EH (cell line): Measurements from ENCODE around the gene PKP1.

Experiments used
- DNase-seq: peaks from one replicate; pipeline ENCODE4 v3.0.0-alpha.2; 2015; ENCODE audit warnings: low read depth

PKP1 gene

GRCh38 chr1:201260648-201261311 lies 22.5 kb upstream of the PKP1 start:
- DNase-seq: no peak

GRCh38 chr1:201261771-201262547 lies 21.3 kb upstream of the PKP1 start:
- peak; percentile 72 for DNase-seq

DNA sequence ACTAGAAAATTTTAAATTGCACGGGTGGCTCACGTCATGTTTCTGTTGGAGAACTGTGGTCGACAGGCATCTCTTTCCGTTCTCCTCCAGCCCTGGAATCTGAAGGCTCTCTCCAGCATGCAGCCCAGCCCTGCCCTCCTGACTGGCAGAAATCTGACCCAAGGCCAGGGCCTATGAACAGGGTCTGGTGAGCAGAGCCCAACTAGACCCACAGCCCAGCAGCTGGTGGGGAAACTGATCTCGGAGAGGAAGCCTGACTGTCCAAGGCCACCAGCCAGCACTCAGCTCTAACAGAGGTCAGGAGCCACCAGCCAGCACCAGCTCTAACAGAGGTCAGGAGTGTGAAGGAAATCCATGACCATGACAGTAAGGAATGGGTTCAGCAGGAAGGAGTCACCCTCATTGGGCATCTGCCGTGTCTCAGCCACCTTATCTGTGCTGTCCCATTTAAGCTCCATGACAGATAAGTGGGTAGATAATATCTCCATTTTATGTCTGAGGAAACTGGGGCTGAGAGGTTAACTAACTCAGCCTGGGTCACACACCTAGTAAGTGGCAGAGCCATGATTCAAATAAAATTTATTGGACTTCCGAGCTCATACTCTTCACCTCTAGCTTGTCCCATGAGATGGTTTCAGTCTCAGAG lies 20.2 kb upstream of the PKP1 start:
- no peak for DNase-seq

DNA sequence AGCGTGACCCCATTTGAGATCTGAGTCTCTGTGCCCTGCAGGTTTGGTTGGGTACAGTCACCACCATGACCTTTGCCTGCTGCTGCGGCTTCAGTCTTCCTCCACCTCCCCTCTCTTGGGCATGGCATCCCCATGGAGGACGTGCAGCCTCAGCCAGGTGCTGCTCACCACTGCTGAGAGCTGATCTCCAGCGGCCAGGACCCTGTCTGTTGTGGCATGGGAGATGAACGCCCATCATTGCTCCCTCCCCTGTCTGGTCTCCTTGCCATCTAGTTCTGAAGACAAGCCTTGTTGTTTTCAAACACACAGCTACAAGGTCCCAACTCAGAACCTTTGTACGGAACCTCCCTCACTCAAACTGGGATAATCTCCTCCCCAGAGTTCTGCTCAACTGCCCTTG lies 19.2 kb upstream of the PKP1 start:
- DNase-seq: no peak

- DNase-seq: no peak
Measured at GRCh38 chr1:201264554-201264953, 18.8 kb upstream of the PKP1 start.

- peak; percentile 32 for DNase-seq
Measured at GRCh38 chr1:201265756-201266155, 17.6 kb upstream of the PKP1 start.

DNA sequence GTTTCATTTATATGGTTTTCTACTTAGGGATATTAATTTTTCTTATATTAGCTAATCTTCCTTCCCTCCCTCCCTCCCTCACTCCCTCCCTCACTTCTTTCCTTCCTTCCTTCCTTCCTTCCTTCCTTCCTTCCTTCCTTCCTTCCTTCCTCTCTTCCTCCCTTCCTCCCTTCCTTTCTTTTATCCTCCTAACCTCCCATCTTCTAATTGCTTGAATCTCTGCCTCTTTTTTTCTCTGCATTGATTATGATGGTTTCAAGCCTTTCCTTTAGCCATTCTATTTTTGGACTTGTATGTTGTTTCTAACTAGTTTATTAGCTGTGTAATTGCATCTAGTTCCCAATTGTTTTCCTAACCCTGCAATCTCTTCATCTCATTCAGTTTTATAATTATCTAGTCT lies 17.0 kb upstream of the PKP1 start:
- no peak for DNase-seq

GRCh38 chr1:201266774-201267173 lies 16.5 kb upstream of the PKP1 start:
- peak; percentile 91 for DNase-seq

- peak; percentile 91 for DNase-seq
Measured at GRCh38 chr1:201267481-201268229, 15.7 kb upstream of the PKP1 start.

- peak; percentile 93 for DNase-seq
Measured at GRCh38 chr1:201268604-201269151, 14.6 kb upstream of the PKP1 start.

DNA sequence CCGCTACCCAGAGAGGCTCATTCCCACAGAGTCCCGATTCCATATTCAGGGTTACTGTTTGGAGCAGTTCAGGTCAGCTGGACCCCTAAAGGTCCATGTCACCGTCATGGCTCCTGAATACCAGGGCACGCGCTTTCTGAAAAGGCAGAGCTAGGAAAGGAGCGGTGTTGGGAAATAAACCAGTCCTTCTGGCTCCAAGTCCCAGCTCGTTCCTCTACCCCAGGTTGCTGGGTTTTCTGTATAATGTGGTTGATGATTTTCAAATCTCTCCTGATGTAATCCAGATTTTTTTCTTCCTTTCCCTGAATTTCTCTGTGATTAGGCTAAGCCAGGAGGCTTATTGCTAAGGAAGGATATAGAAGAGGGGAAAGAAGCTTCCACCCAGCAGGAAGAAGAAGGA lies 14.0 kb upstream of the PKP1 start:
- no peak for DNase-seq

- DNase-seq: no peak
Measured at GRCh38 chr1:201269900-201270410, 13.4 kb upstream of the PKP1 start.

DNA sequence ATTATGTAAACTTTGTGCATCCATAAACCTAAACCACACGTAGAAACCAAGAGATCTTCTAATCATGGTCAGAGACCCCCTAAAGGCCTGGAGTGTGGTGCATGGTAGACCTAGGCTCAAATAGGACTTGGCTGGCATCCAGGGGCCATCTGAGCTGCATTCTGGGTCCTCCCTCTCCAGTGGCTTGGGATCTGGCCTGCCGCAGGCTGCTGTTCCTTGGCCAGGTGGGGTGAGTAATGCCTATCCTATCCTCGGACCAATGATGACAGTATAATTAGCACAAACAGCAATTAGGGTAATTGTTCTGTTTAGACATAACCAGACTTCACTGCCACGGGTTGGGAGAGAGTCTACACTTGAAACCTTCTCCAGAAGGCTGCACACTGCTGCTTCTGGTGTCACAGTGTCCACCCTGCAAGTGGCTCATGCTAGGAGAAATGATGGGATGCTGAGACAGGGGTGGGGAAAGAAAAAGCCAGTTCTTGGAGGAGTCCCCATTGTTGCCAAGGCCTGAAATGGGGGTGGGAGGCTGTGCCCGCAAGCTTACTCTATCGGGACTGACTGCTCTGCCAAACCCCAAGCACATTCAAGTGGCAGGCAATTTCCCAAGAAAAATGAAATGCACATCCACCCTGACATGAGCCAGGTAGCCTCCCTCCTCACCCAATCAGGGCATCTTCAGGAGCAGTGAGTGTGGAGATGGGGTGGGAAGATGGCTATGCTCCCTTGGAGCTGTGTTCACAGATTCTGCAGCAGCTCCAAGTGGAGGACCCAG lies 12.5 kb upstream of the PKP1 start:
- no peak for DNase-seq

DNA sequence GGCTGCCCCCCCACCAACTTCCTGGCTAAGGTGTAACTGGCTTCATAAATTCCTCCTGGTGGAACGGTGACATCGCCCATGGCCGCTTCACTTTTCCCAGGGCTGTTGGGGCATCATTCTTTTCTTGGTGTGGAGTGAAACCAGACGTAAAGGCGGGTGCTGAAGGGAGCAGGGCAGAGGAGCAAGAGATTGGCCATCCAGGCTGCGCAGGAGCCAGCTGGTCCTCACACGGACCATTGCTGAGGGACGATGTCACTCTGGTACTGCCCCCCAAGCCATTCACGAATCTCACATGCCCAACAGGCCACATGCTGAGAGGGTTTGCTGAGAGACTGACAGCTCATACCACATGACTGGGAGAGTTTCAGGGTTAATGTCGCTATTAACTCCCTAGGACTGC lies 10.5 kb upstream of the PKP1 start:
- peak; percentile 23 for DNase-seq

GRCh38 chr1:201274616-201275252 lies 8.6 kb upstream of the PKP1 start:
- DNase-seq: no peak

- DNase-seq: peak; percentile 72
Measured at GRCh38 chr1:201275253-201275666, 8.0 kb upstream of the PKP1 start.

DNA sequence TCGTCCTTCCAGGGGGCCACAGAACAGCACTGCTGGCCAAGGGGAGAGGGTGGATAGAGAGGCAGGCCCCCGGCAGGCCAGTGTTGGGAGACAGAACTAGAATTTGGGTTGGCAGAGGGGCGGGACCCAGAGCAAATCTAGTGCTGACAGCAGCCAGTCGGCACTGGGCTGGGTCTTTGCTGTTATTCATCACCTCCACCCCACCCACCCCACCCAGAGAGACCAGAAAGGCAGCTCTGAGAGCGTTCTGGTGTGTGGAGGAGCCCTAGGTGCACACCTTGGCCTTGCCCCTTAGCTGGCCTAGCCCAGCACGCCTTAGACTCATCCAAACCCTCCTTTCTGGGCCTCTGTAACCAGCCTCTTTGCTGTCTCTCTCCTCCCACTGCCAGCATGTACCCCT lies 6.4 kb upstream of the PKP1 start:
- no peak for DNase-seq

- no peak for DNase-seq
Measured at GRCh38 chr1:201277441-201277840, 5.9 kb upstream of the PKP1 start.

GRCh38 chr1:201279313-201279712 lies 4.0 kb upstream of the PKP1 start:
- DNase-seq: peak; percentile 53

DNA sequence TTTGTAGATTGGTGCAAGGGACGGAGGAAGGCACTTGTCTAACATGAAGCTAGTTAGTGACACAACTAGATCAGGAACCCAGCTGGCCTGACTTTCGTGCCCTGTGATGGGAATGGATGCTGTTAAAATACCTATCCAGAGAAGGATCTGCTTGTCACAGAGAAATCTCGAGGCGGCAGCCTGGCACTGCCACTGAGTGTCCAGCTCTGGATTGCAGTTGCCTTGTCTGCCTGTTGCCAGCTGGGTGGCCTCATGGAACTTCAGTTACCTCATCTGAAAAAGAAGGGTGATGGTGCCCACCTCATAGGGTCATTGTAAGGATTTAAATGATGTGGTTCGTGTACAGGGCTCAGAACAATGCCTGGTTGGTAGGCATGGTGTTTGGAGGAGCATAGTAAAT lies 2.4 kb upstream of the PKP1 start:
- no peak for DNase-seq

DNA sequence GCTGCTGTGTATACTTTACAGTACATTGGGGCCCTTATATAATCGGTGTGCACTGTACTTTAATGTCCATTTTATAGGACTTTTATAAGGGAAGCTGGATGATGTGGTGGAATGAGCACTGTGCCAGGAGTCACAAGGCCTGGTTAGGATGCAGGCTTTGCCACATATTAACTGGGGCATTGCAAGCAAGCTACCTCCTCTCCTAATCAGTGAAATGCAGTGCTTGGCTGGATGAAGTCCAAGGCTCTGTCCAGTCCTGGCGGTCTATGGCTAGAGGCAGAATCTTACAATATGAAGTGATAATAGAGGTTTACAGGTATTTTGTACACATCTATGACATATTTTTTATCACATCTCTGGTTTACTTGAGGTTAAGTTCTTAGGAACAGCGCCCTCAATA lies 1.7 kb upstream of the PKP1 start:
- DNase-seq: no peak
